GM20000 (cell line): ENCODE data around the gene SERGEF.

ENCODE experiments used
- DNase-seq: peaks from one replicate; pipeline ENCODE4 v3.0.0; 2012; ENCODE audit warnings: low spot score
- CTCF ChIP-seq: IDR thresholded peaks from 2 replicates; pipeline ENCODE4 v1.5.1; 2012; ENCODE audit warnings: mild to moderate bottlenecking, control low read depth; ENCODE audit errors: extremely low read depth, missing control alignments

Gene SERGEF

GRCh38 chr11:17992916-17993315 is 19.9 kb downstream of the SERGEF start:
- DNase-seq: no peak
- TF ChIP-seq CTCF: no peak

GRCh38 chr11:17991783-17992433 is 20.9 kb downstream of the SERGEF start:
- TF ChIP-seq CTCF: peak; percentile 63
- DNase-seq: peak; percentile 59

- no peak for DNase-seq
- no peak for TF ChIP-seq CTCF
These were observed 23.5 kb downstream of the SERGEF start for GRCh38 chr11:17989306-17989705.

DNA sequence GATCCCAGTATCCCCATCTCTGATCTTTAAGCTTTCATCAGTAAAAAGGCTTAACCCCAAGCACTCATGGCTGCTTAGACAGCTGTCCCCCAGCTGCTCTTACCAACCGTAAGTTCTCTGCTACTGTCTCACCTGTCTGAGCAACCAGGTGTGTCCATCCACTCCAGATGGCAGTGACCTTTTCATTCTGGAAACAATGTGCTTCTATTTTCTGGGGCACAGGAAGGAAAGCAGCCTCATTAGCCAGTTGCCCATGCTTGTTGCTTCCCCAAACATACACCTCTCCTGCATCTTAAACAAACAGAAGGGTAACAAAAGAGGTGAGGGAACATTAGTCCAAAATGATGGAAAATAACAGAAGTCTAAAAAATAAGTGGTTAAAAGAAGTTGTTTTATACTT is 24.4 kb downstream of the SERGEF start:
- TF ChIP-seq CTCF: no peak

DNA sequence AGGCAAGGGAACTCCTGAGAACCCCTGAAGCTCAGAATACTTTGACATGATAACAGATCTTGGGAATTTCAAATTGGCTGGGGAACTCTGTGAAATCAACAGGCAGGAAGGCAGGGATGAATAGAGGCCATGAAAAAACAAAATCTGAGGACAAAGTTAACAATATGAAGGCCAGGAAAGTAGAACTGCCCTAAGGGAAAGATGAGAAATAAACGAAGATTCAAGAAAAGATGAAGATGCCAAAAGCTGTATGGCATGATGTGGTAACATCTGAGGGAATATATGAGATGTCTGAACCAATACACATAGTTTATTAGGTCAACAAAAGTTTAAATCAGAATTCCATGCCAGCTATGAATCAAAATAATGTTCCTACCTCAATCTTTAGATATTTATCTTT is 25.0 kb downstream of the SERGEF start:
- TF ChIP-seq CTCF: no peak
- DNase-seq: no peak

More for the DNA sequence above, 24.4 kb downstream of the SERGEF start:
- DNase-seq: no peak

- no peak for TF ChIP-seq CTCF
- DNase-seq: no peak
These were observed 26.1 kb downstream of the SERGEF start for GRCh38 chr11:17986711-17987220.

GRCh38 chr11:17986007-17986710 is 26.7 kb downstream of the SERGEF start:
- no peak for TF ChIP-seq CTCF
- no peak for DNase-seq
